ENCODE results near the gene ARHGEF19.
"Not testable (repeated sequence)": the region's sequence is repeated elsewhere in the genome, so short reads cannot be mapped to it uniquely, and the experiment has no call there.

Gene ARHGEF19

DNA sequence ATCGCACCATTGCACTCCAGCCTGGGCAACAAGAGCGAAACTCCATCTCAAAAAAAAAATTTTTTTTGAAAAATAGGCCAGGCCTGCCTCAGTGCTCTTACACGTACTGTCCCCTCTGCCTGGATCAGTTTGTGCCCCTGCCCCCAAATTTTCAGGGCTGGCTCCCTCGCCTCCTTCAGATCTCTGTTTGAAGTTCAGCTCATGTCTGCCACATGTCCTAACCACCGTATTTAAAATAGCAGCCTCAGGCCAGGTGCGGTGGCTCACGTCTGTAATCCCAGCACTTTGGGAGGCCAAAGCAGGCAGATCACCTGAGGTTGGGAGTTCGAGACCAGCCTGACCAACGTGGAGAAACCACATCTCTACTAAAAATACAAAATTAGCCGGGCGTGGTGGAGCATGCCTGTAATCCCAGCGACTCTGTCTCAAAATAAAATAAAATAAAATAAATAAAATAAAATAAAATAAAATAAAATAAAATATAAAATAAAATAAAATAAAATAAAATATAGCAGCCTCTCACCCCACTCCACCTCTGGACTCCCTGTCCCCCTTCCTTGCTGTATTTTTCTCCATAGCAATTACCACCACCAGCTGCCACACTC, 48.7 kb downstream of the ARHGEF19 start:
- DNase-seq = not testable (repeated sequence)

DNA sequence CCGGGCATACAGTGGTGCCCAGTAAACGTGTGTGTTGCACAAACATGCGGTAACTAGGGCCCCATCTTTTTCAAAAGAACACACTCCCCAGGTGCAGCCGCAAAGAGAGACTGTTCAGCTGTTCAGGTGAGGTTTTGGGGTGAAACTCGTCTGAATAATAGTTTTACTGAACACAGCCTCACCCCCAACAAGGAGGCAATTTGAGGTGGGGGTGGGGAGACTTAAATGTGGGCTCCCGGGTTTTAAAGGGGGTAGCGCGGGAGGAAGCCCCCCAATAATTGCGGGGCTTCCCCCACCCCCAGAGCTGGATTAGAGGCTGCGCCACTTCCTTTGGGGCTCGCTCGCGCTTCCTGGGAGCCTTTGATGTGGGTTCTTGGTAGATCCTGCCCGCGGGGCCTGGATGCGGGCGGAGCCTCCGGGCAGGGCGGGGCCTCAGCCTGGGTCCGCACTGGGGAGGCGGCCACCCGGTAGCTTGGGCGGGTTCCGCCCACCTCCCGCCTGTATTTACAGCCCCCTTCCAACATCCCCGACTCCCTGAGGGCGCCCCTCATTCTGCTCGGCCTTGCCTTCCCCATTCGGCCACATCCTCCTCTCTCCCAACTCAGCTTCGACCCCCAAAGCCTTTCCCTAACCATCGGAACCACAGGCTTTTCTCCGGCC, 50.2 kb downstream of the ARHGEF19 start:
- no peak for DNase-seq

DNA sequence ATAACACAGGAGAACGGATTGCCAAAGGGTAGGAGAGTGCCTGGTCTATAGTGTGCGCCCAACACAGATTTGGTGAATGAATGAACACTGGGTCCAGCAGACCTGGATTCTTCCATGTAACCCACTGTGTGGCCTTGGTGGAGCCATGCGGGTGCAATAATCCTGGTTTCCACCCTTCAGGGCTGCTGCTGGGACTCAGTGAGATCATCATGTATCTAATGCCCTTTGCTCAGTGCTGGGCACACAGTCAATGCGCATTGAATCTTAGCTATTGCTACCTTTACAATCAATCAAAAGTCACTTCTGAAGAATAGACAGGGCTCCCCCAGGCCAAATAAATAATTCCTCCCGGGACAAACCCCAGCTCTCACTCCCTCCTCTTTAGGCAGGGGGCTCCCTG, 50.7 kb downstream of the ARHGEF19 start:
- DNase-seq = no peak

DNA sequence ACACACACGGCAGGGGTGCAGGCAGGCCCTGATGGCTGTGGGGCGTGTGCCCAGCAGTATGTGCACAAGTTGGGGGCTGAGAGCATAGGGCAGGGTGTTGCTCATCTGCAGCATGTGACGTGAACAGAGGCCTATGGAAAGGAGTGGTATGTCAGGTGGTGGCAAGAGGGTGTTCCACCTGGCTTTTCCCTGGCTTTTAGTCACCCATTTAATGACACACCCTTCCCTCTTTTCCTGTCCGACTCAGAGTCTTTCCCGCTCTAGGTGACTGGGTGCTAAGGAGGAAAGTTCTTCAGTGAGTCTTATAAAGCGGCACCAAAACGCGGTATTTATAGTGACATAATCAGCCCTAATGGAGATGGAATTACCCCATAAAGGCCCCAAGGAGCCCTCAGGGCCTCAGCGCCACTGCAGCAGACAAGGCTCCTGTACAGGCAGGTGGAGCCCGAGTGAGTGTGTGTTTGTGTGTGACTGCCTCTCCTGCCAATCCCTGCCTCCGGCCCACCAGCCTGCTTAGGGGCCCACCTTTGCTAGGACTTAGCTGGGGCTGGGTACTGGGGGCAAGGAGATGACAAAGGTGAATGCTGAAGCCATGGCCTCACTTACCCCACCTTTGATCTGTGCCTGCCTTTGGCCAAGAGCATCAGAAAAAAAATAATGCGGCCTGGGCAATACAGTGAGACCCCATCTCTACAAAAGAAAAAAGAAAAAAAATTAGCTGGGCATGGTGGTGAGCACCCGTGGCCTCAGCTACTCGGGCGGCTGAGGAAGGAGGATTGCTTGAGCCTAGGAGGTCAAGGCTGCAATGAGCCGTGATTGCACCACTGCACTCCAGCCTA, 53.2 kb downstream of the ARHGEF19 start:
- no peak for DNase-seq

DNA sequence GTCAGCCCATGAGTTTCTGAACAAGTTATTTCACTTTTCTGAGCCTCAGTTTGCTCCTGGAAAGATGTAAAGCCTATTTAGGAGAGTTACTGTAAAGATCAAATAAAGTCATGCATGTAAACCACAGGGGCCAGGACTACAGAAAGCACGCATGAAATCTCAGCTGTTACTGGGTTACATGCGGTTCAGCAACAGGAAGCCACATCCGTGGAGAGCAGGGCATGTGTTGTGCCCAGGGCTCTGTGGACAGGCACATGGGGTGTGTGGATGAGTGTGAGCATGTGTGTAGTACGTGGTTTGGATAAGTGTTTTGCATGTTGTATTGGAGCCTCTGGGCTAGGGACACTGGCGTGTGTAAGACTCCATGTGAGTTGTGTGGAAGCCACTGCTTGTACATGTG, 54.4 kb downstream of the ARHGEF19 start:
- DNase-seq = no peak

DNA sequence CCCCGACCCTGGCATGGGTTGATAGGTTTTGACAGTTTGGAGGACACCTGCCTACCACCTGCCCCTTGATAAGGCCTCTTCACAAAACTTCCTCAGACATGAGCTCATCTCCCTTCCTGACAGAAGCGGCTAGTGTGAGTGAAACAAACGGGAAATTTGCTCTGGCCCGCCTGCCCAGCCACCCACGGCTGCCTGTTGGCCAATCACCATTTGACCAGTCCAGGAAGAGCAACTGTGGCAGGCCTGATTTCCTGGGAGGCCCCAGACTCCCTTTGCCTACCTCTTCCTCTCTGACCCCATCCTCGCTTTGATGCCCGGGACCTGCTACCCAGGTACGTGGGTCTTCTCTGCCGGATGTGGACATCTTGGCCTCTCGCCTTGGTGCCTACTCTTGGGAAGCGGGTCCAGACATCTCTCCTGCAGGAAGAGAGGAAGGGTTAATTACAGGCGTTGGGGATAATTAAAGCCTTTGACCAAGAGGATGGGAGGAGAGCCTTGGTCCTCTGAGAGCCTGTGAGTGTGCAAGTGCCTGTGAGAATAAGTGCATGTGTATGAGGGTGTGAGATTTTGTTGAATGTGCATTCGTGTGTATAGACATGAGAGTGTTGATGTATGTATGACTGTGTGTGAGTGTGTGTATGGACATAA, 55.5 kb downstream of the ARHGEF19 start:
- no peak for DNase-seq

DNA sequence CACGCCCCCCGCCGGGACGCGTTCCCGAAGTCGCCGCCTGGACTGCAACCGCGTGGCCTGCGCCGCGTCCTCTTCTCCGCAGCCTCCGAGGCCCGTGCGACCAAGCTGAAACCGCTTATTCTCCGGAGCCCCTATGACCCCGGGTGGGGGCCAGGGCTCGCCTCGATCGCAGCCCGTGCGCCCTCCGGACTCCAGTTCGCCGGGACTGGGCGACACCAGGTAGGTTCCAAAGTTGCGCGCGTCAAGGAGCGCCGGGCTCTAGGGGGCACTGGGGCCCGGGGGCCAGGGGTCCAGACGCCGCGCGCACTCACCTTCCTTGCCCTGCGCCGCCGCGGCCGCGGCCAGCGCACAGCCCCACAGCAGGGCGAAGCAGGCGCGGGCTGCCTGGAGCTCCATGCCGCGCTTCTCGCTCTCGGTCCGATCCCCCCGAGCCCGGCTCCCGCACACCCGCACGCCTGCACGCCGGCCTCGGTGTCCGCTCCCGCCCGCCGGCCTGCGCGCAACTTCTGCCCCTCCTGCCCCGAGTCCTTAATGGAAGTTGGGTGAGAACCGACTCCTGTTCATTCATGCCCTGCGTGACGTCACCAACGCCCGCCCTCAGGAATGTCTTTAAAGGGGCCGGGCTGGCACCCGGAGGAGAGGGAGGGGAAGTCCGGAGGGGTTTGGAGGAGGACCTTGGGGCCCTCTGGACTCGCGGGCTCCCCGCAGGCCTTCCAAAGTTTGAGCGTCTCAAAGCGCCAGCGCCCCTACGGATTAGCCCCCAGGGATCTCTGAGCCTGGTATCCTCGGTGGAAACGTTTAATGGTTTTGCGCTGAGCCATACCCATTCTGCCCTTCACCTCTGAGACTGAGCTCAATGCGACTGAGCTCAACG, 56.7 kb downstream of the ARHGEF19 start, which contains the start of gene EPHA2:
Gene EPHA2 (minus strand): TSS at position 533 of the 874 bp plus-strand sequence. CDS start 137 bp downstream, at position 396.
- no peak for DNase-seq

DNA sequence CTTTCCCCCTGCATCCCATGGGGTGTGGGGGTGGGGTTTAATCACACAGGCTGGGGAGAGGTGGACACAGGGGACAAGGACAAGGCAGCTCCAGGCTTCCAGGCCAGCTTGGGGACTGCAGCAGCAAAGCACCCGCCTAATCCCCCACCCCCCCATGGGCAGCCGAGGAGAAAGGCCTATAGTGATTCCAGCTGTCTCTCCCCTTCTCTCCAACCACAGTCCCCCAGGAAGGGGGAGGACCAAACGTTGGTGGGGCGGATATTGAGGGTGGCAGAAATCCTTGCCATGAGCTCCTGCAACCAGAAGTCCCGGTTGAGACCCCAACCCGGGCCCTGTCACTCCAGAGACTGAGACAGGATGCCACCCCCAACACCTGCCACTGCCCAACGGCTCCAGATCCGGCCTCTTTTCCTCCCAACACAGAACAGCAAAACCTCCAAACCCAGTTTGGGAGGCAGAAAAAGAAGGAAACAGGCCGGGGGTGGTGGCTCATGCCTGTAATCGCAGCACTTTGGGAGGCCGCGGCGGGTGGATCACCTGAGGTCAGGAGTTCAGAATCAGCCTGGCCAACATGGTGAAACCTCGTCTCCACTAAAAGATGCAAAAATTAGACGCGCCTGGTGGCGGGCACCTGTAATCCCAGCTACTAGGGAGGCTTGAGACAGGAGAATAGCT, 58.3 kb downstream of the ARHGEF19 start:
- no peak for DNase-seq

DNA sequence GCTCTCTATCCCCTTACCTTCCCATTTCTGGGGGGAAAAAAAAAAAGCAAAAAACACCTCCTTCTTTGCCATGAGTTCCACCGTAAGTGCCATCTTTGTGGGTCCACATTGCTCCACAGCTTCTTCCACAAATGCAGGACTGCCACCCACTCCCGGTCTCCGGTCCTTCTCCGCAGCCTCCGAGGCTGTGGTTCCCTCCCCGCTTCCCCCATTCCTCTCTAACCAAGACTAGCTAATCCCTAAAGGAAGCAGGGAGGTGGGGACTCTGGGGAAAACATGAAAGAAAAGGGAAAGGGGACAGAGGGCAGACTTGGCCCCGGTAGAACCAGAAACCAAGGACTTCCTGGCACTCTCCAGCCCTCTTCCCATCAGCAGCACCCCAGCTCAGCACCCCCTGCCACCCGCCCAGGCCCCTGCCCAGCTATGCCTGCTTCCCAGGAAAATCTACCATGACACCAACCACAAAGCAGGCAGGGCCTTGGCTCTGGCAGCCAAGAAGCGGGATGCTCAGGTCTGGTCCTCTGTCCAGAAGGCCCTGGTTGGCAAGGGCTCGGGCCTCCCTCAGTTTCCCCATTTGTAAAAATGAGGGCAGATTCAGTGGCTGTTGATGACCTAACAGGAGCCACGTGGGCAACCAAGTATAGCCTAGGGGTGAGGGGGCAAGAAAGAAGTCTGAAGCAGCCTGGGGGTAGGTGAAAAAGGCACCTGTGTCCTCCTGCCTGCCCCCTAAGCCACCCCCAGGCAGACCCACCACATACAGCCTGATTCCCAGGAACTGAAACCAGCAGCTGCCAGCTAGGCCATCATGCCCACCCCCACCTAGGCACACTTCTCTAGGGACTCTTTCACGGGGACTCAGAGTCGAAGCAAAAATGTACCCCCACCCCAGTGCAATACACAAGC, 59.1 kb downstream of the ARHGEF19 start:
- no peak for DNase-seq

DNA sequence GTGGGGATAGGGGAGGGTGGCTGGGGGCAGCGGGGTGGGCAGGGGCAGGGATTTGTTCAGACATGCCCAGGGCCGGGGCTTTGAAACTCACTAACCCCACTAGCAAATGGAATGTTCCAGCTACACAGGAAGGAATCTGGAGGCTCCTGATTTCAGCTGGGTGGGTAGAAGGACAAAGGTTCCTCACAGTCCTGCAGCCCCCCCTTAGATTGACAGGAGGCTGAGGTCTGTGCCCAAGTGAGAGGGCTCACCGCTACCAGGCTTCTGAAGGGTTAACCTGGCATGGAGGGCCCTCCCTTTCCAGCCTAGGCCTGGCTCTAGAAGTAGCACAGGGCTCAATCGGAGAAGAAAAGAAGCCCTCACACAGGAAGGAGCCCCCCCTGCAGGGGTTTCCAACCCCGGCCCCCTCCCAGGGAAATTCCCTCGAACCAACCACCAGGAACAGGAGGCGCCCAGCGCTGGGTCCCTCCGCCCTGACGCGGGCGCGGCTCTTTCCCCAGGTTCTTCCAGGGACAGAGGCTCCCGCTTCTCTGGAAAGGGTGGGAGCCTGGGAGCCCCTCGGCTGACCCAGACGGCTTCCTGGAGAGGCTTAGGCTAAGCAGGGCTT, 59.9 kb downstream of the ARHGEF19 start:
- DNase-seq = no peak

DNA sequence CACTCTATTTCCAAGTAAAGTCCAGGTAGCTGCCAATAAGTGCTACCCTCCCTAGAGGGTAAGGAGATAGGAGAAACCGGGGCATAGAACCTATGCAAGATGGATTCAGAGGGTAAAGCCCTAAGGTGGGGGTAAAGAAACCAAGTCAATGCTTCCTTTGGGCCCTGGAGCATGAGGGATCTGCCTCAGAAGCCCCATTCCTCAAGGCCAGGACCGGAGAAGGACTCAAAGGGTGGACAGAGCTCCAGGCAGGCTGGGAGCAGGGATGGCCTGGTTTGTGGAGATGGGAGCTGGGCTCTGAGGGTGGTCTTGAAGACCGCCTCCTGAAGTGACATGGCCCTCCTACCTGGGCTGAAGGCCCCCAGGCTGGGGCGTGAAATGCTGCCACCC, 60.5 kb downstream of the ARHGEF19 start:
- DNase-seq = no peak

DNA sequence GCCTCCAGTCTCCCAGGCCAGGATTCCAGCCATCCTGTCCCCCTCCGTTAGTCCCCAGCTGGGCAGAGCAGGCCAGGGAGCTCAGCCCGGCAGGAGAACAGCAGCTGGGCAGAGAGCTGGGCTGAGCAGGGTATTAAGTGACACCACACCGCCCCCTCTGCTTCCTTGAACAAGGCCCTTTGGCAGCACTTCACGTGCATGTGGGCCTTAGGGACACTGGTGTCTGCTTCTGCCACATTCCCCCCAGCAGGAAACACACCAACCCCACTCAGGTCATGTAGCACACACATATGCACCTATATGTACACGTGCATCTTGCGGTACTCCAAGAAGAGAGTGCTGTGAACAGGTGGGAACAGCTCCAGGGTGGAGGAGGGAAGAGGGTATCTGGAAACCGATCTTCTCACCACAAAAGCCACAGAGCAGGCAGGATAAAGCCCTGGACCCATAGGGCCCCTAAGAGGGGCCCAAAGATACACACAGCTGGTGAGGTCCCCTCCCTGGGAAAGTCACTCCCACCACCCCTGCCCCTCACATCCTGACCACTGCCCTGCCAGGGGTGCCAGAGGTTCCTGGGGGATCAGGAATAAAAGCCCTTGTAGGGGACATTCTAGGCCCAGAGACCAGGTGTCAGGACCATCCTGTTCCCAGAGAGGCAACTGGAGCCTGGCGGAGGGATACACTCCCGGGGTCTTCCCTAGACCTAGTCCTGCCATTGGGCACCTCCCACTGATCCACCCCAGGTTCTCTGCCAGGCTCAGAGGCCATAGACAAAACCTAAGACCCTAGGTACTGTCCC, 61.1 kb downstream of the ARHGEF19 start:
- DNase-seq = no peak

DNA sequence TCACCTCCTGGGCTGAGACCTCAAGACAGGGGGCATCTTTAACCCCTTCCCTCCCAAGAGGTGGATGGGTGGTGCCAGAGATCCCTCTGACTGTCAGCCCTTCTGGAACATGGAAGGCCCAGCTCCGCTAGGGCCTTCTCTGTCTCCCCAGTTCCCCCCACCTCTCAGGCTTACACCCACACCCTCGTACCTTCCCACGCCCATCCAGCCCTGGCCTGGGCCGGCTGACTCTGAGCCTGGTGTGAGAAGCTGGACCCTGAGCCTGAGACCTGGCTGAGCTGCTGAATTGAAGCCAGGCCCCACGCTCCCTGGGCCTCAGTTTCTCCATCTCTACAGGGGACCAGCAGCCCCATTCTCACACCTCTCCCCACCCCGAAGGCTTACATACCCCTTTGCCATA, 61.9 kb downstream of the ARHGEF19 start:
- DNase-seq = no peak

DNA sequence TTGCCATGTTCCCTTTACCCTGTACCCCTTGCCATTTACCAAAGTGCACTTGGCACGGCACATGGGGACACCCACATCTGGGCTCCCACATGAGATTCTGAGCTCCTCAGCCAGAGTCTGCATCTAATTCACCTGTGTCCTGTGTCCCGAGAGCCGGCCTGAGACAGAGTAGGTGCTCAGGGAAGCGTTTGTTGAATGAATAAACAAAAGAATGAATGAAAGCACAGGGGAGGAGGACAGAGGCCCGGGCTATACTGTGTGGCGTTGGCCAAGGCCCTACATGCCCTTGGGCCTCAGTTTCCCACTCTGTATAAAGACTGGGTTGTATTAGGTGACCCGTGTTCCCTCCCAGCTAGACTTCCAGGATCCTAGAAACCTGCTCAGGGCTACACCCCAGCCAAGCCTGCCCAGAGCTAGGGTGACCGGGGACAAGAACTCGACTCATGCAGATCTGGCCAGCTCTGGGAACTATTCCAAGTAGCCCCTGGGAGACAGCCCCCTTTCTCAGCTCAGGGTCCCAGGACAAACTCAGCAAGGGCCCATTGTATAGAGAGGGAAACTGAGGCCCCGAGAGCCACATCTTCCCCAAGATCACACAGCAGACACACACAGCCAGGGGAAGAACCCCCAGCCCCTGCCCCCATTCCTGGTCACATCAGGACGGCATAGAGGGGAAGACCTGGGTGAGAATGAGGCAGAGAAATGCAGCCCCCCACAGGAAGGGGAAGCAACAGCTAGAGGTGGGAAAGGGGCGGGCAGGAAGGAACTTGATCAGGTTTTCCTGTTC, 62.6 kb downstream of the ARHGEF19 start:
- no peak for DNase-seq

DNA sequence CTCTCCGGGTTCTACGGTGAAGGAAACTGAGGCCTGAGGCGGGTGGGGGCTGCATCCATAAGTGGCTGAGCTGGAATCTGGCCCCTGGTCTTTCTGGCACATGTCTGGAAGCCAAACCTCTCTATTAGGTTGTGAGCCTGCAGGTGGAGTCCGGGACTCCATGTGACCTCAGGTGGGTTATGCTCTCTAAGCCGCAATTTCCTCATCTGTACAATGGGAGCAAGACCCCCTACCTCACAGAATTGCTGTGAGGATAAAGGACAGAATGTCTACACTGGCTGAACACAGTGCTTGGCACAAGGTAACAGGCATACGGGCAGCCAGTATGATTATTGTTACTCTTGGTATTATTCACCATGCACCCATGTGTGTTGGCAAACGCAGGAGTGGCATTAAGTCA, 63.3 kb downstream of the ARHGEF19 start:
- DNase-seq = no peak

DNA sequence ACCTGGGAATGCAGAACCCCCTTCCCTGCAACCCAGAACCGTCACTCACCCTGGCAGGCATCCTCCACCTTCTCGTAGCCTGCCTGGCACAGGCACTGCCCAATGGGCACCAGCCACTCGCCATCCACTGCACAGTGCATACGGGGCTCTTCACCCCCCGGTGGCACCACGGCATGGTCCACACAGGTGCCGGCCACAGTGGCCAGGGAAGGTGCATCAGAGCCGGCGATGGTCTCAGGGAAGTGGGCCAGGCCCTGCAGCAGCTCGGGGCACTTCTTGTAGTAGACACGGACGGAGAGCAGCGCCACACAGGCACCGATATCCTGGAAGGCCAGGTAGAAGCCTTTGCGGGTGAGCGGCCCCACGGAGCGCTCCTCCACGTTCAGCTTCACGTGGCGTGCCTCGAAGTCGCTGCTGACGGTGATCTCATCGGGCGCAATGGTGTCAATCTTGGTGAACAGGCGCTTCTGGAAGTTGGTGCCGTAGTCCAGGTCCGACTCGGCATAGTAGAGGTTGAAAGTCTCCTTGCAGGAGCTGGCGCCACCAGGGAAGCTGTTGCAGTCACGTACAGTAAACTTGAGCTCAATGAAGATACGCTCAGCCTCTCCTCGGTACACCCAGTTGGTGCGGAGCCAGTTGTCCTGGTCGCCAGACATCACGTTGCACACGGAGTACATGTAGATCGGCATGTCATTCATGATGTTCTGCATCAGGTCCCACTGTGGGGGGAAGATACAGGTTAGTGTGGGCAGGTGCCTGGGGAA, 63.9 kb downstream of the ARHGEF19 start:
- no peak for DNase-seq
